Stimulated activated CD4-positive, alpha-beta T cell treated with anti-CD3 and anti-CD28 coated beads, Interleukin-12 subunit alpha, Interleukin-12 subunit beta, amount 100 ng/mL, for 48 hours (primary cell): Measurements from ENCODE around the gene FA2H.
"Not testable (repeated sequence)": the region's sequence is repeated elsewhere in the genome, so short reads cannot be mapped to it uniquely, and the experiment has no call there.

Experiments used
- DNase-seq, 3 donors: peaks; one replicate each; pipeline ENCODE4 v3.0.0-alpha.2; 2020; ENCODE audit warnings: low read depth in 2 of 3, low spot score in 1 of 3

Gene FA2H

GRCh38 chr16:74695450-74696422, 78.9 kb downstream of the FA2H start:
- peak; percentile 27 to 65 (median 37) for DNase-seq

- DNase-seq, result no peak
Observed at GRCh38 chr16:74691093-74691855, 83.3 kb downstream of the FA2H start.

GRCh38 chr16:74682556-74682955, 92.1 kb downstream of the FA2H start:
- DNase-seq, result no peak

- DNase-seq, result no peak
Observed at GRCh38 chr16:74680681-74681080, 93.9 kb downstream of the FA2H start.

- DNase-seq, result no peak
Observed at GRCh38 chr16:74679983-74680382, 94.6 kb downstream of the FA2H start.

- no peak for DNase-seq
Observed at GRCh38 chr16:74677868-74678267, 96.8 kb downstream of the FA2H start.

- DNase-seq, result no peak
Observed at GRCh38 chr16:74673876-74674275, 100.7 kb downstream of the FA2H start.

- not testable (repeated sequence) for DNase-seq
Observed at GRCh38 chr16:74668877-74669276, 105.7 kb downstream of the FA2H start.

- DNase-seq, result peak in 2 of 3 donors; percentile 10 to 24
Observed at GRCh38 chr16:74667255-74667700, 107.3 kb downstream of the FA2H start.

- peak; percentile 91 to 96 (median 93) for DNase-seq
Observed at GRCh38 chr16:74666425-74667254, 108.0 kb downstream of the FA2H start, which contains the start of gene RFWD3. TSS of gene RFWD3 (minus strand) at chr16:74666877. CDS start at chr16:74661449, 5,428 bp downstream.

- no peak for DNase-seq
Observed at GRCh38 chr16:74666010-74666421, 108.6 kb downstream of the FA2H start.
